ENCODE results near the gene NMNAT2.
A peak's percentile ranks its signal among the peaks of the same experiment; 100 is the strongest.

NMNAT2 gene

GRCh38 chr1:183308719-183309118 is 109.5 kb downstream of the NMNAT2 start:
- DNase-seq = no peak

- peak; percentile 4 for DNase-seq
Observed at GRCh38 chr1:183306317-183307042, 111.7 kb downstream of the NMNAT2 start.

GRCh38 chr1:183304440-183305107 is 113.6 kb downstream of the NMNAT2 start:
- no peak for DNase-seq

GRCh38 chr1:183303901-183304300 is 114.3 kb downstream of the NMNAT2 start:
- no peak for DNase-seq

- DNase-seq = no peak
Observed at GRCh38 chr1:183303323-183303645, 114.9 kb downstream of the NMNAT2 start.

- no peak for DNase-seq
Observed at GRCh38 chr1:183302452-183303322, 115.5 kb downstream of the NMNAT2 start.

- no peak for DNase-seq
Observed at GRCh38 chr1:183301239-183301638, 116.9 kb downstream of the NMNAT2 start.

- DNase-seq = no peak
Observed at GRCh38 chr1:183300828-183301227, 117.4 kb downstream of the NMNAT2 start.

- DNase-seq = no peak
Observed at GRCh38 chr1:183300395-183300794, 117.8 kb downstream of the NMNAT2 start.

- DNase-seq = no peak
Observed at GRCh38 chr1:183296782-183297181, 121.4 kb downstream of the NMNAT2 start.

GRCh38 chr1:183295521-183295920 is 122.7 kb downstream of the NMNAT2 start:
- DNase-seq = no peak

GRCh38 chr1:183293876-183294275 is 124.3 kb downstream of the NMNAT2 start:
- DNase-seq = no peak

GRCh38 chr1:183293241-183293640 is 124.9 kb downstream of the NMNAT2 start:
- DNase-seq = no peak

GRCh38 chr1:183291802-183292514 is 126.2 kb downstream of the NMNAT2 start:
- no peak for DNase-seq

GRCh38 chr1:183291216-183291762 is 126.9 kb downstream of the NMNAT2 start:
- no peak for DNase-seq

- DNase-seq = no peak
Observed at GRCh38 chr1:183290628-183291027, 127.6 kb downstream of the NMNAT2 start.

- DNase-seq = no peak
Observed at GRCh38 chr1:183289051-183289496, 129.1 kb downstream of the NMNAT2 start.

- no peak for DNase-seq
Observed at GRCh38 chr1:183288583-183288982, 129.6 kb downstream of the NMNAT2 start.

- DNase-seq = no peak
Observed at GRCh38 chr1:183287191-183287675, 130.9 kb downstream of the NMNAT2 start.

GRCh38 chr1:183285746-183286145 is 132.4 kb downstream of the NMNAT2 start:
- no peak for DNase-seq

- DNase-seq = no peak
Observed at GRCh38 chr1:183285256-183285655, 132.9 kb downstream of the NMNAT2 start.

- no peak for DNase-seq
Observed at GRCh38 chr1:183284086-183284485, 134.1 kb downstream of the NMNAT2 start.

GRCh38 chr1:183283286-183283685 is 134.9 kb downstream of the NMNAT2 start:
- no peak for DNase-seq
